HG02938 (cell line): ENCODE data around the gene TRAM2.

Source experiments
- ATAC-seq: cut with Tn5 transposase; IDR thresholded peaks from one replicate; pipeline ENCODE4 v1.9.1; 2021; ENCODE audit warnings: mild to moderate bottlenecking, moderate library complexity; ENCODE audit not compliant: unreplicated experiment

TRAM2 gene

DNA sequence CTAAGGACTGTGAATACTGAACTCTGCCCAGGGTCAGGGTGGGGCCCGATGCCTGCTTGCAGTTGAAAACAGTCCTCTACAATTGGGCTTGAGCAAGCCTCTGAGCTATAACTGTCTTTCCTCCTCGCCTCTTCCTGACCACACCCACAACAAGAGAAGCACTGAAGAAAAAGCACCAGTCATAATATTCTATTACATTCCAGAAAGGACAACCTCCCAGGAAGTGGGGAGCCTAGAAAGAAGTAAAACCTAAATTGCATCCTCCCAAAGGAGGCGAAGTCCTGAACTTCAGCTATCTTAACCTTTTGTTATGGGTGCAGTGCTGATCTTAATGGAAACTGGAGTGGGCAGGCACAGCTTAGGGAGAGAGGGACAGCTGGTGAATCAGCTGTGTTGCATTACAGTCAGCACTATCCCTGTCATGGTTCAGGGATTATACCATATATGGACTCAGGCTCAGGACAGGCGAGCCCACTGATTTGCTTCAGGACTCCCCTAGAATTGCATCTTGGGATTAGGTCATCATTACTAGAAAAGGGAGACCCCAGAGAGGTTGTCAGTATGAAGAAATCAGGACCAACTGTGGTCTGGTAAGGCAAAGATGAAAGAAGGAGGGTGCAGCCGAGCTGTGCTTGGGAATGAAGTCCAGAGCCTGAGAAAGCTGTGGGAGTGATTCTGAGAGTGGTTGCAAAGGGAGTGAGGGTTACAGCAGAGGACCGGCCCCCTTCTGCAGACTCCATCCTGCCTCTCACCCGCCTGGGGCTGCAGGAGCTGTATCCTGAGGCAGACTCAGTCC lies 18.3 kb upstream of the TRAM2 start:
- ATAC-seq: peak; percentile 66

DNA sequence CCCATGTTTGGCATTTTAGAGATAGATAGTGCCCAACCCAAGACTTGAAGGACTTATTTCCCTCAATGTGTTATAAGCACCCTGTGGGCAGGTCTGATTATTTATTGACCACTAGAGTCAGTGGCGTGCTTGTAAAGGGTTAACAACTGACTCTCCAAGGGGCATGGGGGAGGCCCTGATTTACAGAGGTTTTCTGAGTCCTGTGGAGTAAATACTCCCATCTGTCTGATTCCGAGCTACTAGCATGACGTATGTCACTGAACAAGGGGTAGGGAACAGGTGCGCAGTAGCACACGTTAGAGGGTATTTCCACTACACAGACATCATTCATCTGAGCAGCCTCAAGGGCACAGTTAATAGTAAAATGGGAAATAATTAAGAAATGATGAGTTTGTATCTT lies 17.4 kb upstream of the TRAM2 start:
- ATAC-seq: no peak

DNA sequence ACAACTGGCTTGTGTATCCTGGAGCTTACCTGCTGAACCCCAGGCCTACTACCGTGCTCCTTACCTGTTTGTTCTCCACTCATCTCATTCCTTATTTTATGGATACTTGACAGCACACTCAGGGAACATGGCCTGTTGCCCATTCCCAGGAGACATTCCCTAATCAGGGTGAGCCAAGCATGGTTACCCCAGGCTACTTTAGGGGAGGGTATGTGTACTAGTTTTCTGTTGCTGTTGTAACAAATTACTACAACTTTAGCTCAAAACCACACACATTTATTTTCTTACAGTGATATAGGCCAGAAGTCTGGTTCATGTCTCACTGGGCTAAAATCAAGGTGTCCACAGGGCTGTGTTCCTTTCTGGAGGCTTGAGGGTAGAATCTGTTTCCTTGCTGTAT lies 15.0 kb upstream of the TRAM2 start:
- no peak for ATAC-seq

DNA sequence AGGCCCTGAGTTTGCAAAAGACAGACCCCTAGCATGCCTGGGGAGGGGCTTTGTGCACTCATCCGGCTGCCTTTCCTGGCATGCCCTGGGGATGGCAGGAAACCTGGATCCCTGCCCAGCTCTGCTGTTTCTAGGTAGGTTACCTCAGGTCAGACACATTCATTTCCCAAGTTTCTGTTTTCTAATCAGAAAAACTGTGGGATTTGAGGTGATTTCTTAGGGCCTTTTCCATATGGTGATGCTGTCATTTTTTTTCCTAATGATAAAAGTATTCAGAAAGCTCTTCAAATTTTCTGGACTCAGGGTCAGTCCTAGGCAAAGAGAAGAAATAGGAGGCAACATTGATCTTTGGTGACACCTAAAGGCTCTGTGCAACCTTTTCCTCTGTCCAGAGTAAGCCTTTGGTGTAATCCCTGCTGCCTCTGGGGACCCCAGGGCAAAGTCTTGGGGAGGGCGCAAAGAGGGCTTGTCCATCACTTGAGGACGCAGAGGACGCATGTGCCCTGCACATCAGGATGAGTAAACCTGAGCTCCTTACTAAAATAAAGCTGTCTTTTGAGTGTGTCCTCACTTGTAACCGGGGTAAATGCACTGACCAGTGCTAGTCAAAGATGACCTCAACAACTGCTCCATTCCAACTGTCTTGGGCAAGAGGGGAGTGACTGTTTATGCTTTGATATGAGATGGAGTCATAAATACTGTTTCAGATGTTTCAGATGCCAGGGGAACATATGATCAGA lies 13.5 kb upstream of the TRAM2 start:
- no peak for ATAC-seq

DNA sequence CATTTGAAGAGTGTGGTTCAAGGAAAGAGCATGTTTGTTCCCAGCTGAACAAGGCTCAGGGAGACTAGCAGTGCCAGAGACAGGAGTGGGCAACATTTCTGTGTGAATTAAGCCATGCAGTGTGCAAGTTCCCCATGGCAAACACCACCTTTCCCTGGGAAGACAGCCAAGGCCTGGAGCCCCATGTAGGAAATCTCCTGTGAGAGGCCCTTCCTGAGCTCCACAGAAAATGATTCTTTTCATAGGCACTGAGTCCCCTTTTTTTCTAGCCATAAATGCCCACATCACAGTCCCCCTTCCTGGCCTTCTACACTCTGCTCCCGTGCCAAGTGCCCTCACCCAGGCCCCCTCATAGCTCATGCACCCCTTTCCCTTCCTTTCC lies 11.8 kb upstream of the TRAM2 start:
- no peak for ATAC-seq

DNA sequence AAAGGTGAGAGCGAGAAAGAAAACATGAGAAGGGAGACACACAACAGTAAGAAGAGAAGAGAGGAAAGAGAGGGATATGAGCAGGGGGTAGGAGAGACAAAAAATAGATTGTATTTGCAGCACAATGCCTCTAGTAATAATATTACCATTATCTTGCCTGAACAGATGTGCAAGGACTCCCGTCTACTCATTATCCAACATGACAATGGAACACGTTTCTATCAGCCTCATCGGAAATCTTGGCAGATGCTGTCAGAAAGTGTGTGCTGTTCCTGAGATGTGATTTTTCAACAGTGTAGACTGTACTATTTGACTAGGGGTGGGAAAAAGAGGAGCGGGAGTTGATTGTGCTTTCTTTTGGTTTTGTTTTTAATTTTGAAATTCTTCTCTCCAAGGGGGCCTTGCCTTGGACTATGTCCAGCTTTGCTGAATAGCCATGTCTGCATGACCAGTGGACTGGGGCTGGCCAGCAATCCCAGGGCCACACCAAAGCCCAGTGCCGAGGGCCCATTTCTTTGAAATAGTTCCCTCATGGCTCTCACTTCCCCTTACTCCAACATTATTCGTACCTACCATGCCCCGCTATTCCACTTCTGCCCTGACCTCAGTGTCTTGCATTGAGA lies 11.3 kb upstream of the TRAM2 start:
- ATAC-seq: no peak

DNA sequence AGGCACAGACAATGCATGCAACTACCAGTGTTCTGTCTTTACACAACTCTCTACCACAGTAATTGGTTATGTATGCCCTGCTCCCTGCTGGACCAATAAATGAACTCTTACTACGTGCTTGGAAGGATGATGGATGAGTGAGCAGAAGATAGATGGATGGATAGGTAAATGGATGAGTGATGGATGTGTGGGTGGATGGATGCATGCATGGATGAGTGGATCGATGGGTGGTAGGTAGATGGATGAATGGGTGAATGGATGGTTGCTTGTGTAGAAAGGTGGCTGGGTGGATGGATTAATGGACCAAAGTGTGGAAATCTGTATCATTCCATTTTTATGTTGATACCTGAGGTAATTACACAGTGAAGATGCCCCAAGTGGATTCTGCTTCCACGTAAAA lies 10.1 kb upstream of the TRAM2 start:
- ATAC-seq: no peak

DNA sequence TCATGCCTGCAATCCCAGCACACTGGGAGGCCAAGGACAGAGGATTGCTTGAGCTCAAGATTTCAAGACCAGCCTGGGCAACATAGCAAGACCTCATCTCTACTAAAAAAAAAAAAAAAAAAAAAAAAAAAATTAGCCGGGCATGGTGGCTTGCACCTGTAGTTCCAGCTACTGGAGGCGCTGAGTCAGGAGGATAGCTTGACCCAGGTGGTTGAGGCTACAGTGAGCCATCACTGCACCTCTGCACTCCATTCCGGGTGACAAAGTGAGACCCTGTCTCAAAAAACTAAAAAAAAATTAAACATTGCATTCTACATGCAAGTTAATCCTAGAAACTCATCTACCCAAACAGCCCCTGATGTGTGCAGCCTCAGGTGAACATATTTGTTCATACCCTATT lies 7.3 kb upstream of the TRAM2 start:
- ATAC-seq: no peak

DNA sequence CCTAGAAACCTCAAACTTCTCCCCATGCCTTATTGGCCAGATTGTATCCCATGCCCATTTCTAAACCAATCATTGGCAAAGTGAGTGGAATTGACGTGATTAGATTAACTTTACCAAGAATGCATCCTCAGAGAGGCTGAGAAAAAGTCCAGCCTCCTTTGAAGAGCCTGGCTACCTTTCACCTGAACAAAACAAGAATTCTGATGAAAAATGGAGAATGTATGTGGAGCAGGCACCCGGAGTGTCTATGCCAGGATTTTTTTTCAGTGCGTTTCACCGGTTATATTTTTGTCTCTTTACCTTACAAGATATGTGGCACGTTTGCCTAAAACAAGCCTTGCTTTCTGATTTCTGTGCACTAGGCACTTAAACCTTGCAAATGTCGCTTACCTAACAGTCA lies 6.1 kb upstream of the TRAM2 start:
- no peak for ATAC-seq

DNA sequence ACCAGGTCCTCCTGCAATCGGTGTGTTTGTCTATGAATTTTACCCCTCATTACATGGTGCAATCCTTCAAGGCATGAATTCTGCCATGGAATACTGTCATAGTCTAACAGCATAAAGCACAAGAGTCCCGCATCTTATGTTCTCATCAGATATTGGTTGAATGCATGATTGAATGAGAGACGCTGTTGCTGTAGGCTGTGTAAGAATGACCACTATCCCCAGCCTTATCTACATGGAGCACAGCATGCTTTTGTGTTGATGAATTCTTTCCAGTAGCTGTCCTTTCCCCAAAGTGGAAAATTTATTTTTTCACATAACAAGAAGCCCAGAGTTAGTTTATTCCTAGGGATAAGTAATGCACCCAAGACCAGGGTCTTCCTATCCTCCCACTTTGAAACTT lies 5.6 kb upstream of the TRAM2 start:
- no peak for ATAC-seq

DNA sequence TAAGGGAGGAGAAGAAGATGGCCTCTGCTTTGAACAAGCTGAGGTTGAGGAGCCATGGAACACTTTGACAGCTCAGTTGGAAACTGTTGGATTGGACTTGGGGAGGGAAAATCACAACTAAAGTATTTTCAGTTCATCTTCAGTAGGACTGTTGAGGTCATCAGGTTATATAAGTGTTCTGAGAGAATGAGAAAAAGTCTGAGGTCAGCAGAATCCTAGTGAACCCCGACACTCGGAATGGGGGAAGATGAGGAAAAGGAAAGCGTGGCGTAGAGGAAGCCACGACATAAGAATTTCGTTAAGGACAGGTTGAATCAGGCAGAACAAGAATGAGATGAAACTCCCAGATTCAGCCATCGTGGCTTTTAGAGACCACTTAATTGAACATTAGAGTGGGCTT lies 4.0 kb upstream of the TRAM2 start:
- no peak for ATAC-seq

DNA sequence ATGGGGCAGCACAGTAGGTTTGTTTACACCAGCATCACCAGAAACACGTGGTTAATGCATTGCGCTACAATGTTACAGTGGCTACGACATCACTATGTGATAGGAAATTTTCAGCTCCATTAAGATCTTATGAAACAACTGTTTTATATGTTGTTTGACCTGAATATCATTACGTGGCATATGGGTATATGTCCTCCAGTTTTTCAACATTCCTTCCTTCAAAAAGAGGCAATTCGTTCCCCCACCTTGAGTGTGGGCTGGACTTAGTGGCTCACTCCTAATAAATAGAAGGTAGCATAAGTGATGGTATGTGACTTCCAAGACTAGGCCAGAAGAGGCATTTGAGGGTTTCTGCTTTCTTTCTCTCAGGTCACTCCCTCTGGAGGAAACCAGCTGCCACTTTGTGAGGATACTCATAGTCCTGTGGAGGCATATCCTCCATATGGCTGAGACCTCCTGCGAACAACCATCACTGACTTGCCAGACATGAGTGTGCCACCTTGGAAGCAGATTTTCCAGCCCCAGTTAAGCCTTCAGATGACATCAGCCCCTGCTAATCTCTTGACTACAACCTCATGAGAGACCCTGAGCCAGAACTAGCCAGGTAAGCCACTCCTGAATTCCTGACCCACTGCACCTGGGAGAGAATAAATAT lies 2.3 kb upstream of the TRAM2 start:
- no peak for ATAC-seq

DNA sequence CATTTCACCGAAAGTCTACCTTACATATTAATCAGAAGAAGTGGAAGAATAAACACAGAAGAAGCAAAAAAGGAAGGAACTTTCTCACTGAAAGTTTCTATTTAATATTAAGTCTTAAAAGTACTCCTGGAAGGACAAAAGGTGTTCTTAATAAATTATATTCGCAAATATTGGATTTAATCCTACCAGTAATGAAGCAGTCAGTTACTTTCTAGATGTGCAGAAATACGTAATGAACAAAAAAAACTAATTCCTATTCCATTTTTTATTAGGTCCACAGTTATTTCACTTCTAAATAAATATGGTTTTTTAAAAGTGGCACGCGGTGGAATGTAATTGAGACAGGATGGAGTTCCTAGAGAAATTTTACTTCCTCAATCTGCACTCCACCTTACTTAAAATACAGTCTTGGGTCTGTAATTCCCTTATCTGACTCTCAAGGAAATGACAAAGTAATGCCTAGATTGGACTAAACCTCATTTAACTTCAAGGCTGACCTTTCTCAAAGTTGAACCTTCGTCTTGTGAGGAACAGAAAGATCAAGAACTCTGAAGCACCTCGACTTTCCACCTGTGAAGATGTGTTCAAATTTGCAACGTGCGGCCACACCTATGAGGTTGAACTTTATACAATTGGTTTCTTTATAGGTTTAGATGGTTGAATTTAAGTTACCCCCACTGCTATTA lies 1.1 kb upstream of the TRAM2 start:
- ATAC-seq: no peak

DNA sequence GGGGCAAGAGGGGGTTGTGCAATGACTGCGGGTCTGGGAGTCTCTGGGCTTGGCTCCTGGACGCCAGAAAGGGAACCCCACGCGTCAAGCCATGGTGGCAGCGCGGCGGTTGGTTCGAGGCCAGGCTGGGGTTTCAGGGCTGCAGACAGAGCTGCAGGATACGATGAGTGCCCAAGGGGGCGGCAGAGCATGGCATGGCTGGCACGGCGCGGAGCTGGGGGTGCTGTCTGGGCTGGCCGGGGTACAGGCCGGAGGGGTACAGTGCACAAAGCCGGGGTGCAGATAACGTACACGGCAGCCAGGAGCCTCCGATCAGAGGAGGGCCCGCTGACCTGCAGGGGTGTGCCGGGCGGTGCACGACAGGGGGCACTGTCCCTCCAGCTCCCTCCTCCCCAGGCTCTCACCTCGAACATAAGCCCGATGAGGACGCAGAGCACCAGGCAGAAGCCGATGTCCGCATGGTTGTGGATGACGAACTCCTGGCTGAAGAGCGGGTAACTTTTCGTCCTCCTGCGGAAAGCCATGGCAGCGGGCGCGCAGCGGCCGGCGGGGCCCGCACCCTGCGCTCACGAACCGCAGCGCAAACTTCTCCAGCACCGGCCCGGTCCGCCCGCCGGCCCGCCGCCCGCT lies 353 bp downstream of the TRAM2 start:
- peak; percentile 58 for ATAC-seq

DNA sequence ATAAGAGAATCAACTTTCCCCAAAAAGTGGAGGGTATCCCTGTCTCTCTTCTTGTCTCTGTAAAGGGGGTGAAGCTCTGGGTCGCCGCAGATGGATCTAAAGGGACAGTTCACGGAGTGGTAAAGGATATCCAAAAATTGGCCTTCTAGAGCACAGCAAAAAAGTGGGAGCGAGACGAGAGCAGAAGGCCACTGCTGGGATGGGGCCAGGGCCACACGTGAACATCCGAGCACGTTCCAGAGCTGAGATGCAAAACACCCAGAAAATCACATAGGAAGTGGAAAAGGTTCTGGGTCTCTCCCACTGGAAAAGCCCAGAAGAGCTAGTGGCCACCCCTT lies 837 bp downstream of the TRAM2 start:
- no peak for ATAC-seq

DNA sequence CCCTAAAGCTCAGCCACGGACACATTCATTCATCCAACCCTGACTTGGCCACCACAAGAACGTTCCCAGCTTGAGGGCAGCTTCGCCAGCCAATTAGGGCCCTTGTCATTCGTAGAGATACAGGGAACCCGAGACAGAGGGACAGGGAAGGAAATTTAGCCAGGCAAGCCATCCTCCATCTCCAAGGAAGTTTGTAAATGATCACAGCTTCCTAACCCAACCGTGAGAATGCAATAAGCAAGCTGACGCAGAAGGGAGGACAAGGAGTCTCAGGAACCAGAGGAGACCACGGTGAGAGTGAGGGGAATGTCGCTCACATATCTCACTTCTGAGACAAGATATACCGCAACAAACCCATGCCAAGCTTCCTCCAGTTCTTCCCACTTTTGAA lies 1.4 kb downstream of the TRAM2 start:
- ATAC-seq: no peak

DNA sequence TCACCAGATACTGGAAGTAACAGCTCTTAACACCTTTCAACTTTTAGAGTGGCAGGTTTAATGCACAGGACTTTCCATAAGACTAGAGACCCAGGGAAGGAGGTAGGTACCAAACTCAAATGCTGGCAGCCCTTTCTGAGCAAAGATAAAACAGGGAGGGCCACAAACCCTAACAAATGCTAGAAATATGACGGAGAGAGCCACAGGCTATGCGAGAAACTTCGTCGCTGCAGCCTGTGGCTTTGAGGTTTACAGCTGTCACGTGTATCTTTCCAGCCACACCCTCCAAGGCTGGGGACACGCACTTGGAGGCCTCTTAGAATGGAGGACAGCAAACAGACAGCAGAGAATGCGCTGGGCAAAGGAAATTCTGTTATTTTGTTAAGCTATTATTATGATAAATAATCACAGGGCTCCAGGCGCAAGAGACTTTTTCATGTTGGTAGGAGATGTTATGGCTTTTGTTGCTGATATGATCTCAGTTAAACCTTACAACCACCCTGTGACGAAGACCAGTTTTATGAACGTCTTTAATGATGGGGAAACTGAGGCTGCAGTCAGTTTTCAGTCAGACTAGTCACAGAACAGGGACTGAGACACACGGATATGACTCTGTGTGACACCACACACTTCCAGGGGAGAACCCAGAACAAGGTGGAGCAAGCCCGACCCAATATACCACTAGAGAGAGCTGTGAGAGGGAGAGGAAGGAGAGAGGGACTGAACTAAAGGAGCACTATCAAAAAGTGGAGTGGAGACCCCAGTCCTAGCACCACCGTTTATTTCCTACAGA lies 2.0 kb downstream of the TRAM2 start:
- ATAC-seq: peak; percentile 43

DNA sequence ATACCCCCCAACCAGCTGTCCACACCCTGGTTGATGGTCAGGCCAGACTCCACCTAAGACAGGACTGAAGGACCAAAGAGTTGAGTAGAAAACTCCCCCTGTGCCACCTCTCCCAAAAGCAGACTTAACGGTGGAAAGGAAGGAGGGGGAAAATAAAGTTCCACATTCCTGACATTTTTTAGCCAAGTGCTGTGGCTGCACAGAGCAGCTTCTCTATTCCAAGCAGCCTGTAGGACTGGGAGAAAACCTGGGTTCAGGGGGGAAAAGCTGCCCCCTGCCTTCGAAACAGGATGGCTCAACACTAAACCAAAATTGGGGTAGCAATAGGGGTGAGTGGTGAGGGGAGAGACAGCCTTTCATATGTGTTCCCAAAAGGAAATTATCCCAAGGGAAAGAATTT lies 3.6 kb downstream of the TRAM2 start:
- no peak for ATAC-seq

DNA sequence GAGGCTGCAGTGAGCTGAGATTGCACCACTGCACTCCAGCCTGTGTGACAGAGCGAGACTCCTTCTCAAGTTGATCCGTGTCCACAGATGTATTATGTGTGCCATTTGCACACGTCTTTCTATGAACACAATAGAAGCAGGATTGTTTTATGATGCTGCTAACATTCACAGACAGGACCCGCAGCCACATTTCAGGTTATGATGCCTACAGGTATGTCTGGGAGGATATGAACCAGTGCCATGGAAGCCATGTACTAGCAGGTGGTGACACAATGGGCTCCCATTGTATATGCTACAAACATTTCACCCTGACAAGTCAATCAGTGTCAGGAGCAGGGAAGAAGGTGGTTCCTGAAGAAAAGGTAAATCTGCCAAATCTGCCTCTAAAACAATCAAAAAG lies 4.3 kb downstream of the TRAM2 start:
- ATAC-seq: no peak
